NOMO-1 treated with dmso at 0.1 percent for 144 hours (cell line): ENCODE results near the gene UBE2O.

Experiments
- DNase-seq: peaks from one replicate; lab custom pipeline; 2025; ENCODE audit not compliant: unreplicated experiment; lab: John Stamatoyannopoulos, UW

The UBE2O gene

DNA sequence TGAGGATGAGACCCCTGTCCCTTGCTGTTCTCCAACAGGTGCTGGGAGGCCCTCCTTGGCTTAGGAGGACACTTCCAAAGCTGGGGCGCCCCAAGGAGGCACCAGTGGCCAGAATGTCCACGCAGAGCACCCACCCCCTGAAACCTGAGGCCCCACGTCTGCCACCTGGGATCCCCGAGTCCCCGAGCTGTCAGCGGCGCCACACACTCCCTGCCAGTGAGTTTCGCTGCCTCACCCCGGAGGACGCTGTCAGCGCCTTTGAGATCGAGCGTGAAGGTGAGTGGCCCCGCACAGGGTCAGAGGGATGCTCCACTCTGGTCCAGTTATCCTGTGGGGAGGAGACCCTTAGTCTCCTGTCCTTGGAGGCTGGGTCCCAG, 15.7 kb upstream of the UBE2O start:
- no peak for DNase-seq

DNA sequence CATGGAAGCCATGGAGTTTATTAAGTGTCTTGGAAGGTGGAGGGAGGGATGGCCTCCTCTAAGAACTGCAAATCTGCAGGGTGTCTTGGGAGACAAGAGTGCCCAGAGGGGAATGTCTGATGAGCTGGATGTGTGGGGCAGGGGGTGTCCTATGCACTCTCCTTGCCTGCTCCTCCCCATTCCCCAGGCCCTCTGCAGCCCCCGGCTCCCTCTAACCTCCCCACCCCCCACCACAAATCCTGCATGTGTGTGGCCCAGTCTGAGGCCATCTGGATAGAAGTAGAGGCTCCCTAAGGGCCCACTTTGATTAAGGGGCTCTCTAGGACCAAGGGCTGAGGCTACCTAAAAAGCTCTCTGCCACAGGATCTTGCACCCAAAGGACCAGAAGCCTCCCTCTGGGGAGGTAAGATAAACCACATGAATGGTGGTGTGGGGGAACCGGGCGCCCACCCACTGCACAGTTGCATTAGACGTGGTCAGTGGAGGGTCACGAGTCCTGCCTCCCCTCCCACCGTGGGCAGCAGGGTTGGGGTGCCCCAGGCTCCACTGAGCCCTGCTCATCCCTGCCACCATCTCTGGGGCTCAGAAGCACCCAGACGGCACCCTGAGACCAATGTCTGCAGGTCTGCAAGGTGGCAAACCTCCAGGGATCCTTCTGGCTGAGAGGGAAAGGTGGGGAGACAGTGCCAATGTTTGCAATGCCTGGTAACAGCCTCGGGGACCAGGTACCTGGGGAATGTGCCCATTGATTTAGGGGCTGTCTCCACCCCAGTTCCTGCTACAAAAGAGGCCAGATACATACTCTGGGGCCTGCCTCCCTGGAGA, 15.1 kb upstream of the UBE2O start:
- no peak for DNase-seq

DNA sequence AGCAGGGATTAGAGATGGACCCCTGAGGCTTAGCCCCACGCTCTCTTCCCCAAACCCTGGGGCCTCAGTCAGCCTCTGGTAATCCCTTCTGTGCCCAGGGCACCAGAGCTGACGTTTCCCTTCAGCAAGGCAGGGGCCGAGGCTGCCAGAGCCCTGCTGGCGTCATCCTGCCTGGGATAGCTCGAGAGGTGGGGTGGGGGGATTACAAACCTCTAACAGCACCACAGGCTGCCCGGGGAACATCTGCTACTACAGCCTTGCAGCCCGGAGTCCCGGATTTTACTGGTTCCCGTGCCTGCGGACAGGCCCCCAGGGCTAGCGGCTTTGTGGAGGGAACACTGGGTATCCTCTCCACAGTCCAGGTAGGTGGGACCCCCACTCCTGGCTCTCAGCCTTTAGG, 14.4 kb upstream of the UBE2O start, which contains the start of gene AANAT:
AANAT (plus strand) TSS at position 238 of the 400 bp plus-strand sequence. CDS start 1,144 bp downstream, outside the sequence.
- no peak for DNase-seq

DNA sequence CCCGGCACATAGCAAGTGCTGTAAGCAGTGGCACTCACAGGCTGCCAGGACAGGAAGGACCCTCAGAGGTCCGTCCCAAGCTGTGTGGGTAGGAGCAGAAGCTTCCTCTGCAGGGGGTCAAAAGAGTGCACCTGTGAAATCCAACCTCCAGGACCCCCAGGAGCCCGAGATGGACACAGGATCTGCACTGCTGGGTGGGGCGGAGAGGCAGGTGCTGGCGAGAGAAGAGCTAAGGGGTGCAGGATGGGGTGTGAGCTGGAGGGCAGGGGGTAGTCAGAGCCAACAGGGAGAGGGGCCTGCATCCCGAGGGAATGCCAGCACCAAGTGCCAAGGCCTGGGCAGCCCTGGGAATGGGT, 13.8 kb upstream of the UBE2O start:
- DNase-seq, result no peak

- DNase-seq, result no peak
These were observed 9.8 kb upstream of the UBE2O start for GRCh38 chr17:76462556-76463290.

DNA sequence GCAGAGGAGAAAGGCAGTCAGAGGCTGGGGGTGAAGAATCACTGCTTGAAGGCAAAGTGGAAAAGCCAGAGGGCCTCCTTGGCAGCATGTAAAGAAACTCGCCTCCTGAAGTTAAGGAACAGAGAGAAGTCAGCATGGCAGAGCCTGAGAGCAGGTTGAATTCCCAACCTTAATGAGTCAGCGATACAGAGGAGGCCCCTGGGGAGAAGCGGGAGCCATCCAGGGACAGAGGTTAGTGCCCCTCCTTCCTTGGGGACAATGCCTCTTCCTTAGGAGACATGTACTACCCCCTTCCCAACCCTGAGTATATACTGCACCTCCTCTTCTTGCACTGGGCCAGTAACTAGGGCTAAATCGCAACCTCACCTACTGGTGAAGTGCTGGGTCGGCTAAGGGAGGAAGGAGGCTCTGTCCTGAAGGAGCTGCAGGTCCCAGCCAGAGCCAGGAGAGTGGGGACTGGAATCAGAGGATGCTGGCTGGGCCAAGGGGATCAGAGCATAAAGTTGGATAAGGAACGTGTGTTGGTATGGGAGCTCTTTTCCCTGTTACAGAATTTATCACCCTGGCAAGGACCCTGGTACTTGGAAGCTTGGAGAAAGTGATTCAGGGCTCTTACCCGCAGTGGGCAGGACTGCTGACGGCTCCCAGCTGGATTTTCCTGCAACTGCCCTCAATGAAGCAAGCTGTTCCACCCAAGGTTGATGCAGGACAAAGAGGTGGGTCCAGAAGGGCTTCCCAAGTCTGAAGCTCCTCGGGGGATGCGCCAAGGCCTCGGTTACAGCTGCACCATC, 9.0 kb upstream of the UBE2O start:
- no peak for DNase-seq

GRCh38 chr17:76459674-76460073, 6.7 kb upstream of the UBE2O start:
- no peak for DNase-seq

GRCh38 chr17:76458580-76459490, 5.9 kb upstream of the UBE2O start:
- no peak for DNase-seq

DNA sequence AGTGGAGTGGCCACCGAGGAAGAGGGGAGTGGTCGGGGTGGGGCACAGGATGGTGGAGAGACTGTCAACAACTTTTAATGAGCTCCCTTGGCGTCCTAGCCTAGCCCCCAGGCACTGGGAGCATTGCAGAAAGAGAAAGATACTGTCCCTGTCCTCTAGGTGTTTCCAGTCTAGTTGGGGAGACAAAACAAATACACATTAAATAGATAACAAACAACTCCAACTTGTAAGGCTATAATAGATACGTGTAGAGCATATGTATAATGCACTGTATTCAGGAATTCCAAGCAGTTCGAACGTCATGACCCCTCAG, 435 bp upstream of the UBE2O start:
- no peak for DNase-seq

- DNase-seq, result no peak
These were observed 759 bp downstream of the UBE2O start for GRCh38 chr17:76452127-76452659.

- no peak for DNase-seq
These were observed 1.4 kb downstream of the UBE2O start for GRCh38 chr17:76451506-76451905.

- DNase-seq, result no peak
These were observed 3.8 kb downstream of the UBE2O start for GRCh38 chr17:76449126-76449525.

DNA sequence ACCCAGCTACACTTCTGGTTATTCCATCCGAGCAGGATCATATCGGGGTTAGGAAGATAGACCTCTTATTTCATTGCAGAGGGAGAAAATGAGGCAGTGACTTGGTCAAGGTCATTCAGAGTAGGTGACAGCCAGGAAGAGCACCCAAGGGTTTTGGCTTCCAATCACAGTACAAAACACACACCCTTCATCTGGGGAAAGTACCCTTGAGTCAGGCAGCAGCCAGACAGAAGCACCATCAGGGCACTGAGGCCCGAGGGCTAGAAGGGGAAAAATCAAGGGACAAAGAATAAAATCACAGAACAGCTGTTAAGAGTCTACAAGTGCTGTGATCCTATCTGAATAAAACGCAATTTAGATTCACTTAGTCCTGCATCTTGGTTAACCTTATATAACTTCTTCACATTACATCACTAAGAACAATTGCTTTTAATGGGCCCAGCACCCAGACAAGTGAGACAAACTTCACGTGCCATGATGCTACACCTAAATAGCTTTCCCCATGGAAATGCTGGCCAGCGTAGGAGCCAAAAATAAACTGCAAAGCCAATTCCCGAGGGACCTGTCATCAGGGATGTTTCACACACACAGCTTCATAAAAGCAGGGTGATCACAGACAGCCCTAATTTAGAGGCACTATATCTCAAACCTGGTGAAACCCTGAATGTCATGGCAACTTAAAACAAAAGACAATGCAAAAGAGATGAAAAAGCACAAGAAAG, 4.9 kb downstream of the UBE2O start:
- DNase-seq, result no peak

DNA sequence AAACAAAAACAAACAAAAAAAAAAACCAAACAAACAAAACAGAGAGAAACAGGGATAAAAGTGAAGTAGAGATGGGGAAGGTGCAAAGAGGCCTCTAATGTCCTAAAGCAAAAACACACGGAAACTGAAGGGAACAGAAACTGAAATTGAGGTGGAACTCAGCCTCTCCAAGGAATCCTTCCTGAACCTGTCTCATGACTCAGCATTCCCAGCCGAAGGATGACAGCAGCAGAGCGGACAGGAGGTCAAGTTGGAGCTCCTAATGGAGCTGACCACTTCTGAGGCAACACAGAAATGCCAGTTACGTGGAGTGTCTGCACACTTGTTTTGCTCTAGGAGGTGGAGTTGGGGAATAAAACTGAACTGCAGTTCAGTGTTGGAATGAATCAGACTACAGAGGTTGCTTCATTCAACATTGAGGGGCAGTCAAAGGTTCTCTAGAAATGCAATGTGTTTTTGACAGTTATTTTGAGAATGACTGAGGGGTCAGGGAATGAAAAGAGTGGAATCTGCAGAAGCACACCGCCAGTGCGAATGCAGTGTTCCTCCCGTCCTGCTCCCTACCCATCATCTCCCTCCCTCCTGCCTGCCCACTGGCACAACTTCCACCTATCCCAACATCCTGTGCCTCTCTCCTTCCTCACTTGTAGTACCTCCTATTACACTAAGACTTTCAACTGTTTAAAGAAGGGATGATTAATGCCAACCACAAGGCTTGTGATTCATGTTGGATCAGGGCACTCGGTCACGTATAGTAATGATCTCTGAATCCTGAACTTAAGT, 6.3 kb downstream of the UBE2O start:
- DNase-seq, result no peak

DNA sequence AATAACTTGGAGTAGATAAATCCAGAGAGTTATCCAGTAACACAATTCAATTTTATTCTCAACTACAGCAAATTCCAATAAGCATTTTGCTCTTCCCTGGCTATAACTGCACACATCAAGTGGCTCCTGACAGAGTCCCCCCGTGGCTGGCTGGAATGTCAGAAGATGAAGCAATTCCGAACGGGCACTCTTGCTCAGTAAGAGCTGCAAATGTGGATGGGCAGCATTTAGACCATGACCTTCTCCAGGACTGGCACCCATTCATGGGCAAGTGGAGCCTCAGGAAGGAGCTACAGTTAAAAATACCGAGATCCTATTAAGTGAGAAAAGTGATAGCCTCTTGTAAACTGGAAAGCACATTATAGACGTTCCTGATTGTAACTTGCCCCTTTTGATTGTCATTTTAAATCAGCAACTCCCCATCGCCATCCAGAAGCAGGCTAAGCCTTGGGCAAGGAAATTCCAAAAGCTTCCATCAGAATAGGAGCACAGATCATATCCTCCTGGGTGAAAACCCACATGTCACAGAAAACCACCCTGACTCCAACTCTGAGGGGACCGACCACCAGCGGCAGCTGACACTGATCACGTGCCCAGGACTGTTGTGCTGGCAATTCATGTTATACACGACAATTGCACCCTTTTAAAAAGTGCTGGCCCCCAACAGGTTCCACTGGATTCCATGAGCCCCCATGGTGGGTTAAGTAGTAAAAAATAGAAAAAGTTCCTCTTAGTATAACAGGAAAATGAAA, 7.1 kb downstream of the UBE2O start:
- DNase-seq, result no peak

DNA sequence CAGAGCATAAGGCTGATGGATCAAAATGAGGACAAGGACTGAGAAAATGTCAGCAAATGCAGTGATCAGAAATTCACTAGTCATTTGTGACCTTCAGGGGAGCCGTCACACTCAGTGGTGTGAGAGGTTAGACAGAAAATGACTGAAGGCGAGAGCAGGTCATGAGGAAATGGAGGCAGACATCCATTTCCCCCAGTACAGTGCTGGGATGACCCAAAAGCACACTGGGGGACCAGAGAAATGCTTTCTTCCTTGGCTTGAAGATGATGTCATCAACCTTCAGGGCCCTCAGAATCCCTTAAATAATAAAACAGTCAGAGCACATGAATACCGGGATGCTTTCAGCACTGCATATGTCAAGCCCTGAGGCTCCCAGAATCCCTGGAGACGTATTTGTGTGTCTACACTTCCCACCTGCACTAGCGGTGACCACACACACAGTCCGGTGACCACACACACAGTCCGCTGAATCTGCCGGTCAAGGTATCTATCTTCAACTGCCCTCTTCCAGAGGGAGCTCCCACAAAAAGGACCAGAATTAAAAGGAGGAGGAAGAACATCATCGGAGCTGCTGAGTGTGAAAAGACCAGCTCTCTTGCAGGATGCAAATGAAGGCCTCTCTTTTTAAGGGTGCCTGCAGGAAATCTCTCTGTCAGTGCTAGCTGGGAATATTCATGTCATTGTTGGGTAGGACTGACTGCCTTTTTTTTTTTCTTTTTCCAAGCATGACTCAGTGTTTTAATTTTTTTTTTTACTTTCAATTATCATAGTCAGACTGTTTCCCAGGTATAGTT, 8.2 kb downstream of the UBE2O start:
- DNase-seq, result no peak
